GM18867 (cell line): ENCODE data around the gene COG1.

Experiments
- ATAC-seq: cut with Tn5 transposase; IDR thresholded peaks from one replicate; pipeline ENCODE4 v1.9.1; 2021; ENCODE audit warnings: mild to moderate bottlenecking, moderate library complexity; ENCODE audit not compliant: unreplicated experiment

COG1 gene

DNA sequence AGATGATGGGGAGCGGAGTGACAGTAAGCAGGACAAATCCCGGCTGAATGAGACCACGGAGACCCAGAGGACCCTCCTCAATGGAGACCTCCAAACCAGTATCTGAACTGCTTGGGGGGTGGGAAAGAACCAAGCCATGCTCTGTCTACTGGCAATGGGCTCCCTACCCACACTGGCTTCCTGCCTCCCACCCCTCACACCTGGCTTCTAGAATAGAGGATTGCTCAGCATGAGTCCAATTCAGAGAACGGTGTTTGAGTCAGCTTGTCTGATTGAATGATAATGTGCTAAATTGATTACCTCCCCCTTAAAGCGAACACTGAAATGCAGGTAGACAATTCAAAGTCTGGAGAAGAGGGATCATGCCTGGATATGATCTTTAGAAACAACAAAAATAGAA, 22.5 kb upstream of the COG1 start:
- ATAC-seq: no peak

DNA sequence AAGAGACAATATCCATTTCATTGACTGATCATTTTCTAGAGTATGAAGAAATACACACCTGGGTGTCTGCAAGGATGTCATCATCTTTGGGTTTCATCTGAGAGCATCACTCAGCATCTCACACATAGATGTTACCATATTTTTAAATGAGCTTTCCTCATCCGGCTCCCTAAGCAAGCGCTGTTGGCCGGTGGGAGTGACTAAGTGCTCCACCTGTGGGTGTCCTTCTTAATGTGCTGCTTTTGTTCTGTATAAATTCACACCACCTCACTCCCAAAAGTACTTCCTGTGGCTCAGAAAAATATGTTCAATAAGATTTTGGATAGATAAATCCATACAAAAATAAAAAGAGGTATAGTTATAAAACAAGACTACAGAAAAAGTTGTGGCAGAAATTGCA, 20.6 kb upstream of the COG1 start:
- no peak for ATAC-seq

DNA sequence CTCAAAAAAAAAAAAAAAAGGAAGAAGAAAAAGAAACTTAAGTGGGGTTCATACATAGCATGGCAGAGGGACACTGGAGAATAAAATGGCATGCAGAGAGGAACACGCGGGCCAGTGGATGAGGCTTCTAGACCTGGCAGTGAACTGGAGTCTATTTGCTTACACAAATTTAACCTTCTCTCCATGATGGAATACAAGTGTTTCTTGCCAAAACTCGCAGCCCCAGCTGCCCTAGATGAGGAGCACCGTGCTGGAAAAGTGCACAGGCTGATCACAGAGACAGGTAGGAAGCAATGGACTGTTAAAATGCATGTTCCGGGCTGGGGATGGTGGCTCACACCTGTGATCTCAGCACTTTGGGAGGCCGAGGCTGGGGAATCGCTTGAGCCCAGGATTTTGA, 18.7 kb upstream of the COG1 start:
- no peak for ATAC-seq

DNA sequence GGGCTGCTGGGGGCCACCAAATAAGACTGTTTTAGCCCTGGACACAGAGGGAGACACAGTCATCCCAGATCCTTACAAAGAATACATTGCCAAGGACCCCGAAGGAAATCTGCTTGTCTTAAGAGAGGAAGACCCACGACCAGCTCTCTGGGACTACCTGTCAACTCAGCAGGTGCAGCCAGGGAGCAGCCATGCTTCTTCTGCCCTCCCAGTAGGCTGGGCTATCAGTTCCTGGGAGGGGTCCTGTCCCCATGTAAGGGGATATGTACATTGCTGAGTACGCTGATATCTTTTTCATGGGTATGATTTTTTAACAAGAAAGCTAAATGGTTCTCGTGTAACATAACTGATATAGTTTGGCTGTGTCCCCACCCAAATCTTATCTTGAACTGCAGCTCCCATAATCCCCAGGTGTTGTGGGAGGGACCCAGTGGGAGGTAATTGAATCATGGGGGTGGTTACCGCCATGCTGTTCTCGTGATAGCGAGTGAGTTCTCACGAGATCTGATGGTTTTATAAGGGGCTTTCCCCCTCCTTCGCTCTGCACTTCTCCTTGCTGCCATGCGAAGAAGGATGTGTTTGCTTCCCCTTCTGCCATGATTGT, 16.8 kb upstream of the COG1 start:
- ATAC-seq: no peak

DNA sequence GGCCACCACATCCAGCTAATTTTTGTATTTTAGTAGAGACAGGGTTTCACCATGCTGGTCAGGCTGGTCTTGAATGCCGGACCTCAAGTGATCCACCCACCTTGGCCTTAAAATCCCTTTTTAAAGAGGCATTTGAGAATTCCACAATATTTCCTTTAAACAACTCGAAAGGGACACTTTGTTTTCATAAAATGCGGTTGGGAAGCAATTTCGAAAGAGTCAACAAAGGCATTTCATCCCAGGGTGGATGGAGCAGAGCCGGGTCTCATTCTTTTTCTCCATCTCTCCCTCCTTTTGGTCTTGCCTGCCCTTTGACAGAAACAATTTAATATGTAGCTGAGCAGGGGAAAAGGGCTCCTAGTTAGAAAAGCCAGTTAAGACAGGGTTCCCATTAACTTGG, 13.5 kb upstream of the COG1 start:
- no peak for ATAC-seq

DNA sequence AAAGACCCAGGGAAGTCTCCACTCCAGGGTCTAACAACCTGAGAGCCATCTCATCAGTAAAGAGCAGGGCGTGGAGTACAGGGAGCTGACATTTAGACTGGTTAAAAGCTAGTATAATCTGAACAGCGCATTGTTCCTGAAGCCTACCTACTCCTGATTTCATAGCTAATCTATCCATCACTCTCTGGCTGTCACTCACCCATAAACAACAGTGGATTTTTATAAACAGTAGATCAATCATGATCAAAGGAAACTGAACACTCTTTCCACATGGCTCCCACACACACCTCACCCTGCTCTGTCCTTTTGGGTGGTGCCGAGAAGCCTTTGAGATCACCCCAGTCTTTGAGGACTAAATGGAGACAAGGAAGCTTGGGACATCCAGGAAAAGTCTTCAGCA, 13.0 kb upstream of the COG1 start:
- no peak for ATAC-seq

DNA sequence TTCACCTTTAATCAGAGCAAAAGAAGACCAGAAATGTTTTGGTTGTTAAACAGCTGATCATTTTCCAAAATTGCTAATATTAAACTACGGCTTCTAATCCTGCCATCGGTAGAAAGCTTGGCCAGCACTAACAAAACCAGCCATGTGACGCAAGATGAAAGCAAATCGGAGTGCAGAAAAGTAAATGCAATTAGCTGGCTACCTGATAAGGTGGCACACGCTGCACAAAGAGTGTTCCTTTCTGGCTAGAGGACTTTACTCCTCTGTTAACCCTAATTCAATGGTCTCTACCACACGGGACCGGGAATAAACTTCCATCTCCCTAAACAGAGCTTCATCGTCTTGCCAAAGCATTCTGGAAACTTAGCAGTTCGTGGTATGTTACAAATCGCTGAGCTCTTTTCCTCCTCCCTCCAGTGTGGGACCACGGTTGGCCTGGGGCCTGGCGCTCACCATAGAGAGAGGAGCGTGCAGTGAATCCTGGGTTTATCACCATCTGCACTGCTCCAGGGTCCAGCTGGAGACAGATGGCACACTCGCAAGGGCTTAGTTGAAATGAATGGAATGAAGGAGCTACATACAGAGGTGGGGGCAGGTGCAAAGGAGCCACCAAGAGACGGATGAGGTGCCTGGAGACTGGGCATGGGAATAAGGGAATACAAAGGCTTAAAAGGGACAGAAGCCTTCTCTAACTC, 10.1 kb upstream of the COG1 start:
- ATAC-seq: no peak

DNA sequence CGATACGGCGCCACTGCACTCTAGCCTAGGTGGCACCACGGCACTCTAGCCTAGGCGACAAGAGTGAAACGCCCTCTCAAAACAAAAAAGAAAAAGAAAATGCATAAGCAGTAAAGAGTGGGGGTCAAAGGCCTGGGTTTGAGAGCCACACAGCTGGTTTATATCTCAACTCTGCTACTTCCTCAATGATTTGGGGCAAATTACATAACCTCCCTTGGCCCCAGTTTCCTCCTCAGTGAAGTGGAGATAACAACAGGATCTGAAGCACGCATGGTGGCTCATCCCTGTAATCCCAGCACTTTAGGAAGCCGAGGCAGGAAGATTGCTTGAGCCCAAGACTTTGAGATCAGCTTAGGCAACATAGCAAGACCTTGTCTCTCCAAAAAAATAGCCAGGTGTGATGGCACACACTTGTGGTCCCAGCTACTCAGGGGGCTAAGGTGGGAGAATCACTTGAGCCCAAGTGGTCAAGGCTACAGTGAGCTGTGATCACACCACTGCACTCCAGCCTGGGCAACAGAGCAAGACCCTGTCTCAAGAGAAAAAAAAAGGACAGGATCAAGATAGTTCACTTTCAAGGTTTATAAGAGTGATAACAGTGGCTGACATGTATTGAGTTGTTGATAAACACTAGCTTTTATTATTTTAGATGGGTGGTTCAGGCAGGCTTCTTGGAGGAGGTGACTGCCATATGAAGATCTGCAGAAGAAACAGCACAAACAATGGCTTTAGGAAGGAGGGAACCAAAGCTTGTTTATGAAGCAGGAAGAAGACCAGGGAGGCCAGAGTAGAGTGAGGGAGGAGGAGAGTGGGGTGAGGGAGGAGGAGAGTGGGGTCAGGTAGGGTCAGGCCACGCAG, 8.5 kb upstream of the COG1 start:
- ATAC-seq: no peak

DNA sequence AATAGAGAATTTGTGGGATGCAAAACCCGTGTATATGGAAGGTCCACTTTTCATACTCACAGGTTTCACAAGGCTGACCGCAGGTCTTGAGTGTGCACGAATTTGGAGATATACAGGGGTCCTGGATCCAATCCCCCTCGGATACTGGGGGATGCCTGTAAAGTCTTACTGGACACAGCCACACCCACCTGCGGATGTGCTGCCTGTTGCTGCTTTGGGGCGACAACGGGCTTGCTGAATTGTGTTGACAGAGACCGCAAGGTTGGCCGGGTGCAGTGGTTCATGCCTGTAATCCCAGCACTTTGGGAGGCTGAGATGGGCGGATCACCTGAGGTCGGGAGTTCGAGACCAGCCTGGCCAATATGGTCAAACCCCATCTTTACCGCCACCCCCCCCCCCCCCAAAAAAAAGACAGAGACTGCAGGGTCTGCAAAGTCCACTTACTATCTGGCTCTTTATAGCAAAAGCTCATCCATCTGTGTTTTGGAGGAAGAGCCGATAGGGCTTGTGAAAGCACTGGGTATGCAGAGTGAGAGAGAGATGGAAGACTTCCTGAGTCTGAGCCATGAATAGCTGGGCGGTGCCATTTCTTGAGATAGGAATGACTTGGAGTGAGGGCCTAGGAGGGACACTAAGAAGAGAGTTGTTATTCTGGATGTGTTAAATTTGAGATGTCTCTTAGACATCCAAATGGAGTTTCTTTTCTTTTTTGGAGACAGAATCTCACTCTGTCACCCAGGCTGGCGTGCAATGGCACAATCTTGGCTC, 6.4 kb upstream of the COG1 start:
- ATAC-seq: no peak

DNA sequence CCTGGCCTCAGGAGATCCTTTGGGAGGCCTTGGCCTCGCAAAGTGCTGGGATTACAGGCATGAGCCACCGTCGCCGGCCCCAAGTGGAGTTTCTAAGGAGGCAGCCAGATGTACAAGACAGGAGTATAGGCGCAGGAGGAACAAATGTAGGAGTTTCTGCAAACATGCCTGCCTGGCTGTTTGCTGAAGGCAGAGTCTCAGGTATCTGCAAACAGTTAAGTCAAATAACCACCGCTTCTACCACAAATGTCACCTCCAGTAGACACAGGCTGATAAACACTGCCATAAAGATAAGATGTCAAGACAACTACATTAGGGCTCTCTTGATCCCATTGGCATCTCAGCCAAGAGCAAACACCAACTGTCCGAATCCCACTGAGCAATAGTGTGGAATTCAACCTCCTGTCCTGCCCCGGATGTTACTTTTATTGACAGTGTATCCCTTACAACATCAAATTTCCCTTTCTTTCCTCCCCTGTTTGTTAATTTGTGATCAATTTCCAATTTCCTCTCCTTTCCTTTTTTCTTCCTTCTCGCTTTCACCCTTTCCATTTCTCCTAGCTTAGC, 5.6 kb upstream of the COG1 start:
- ATAC-seq: no peak

DNA sequence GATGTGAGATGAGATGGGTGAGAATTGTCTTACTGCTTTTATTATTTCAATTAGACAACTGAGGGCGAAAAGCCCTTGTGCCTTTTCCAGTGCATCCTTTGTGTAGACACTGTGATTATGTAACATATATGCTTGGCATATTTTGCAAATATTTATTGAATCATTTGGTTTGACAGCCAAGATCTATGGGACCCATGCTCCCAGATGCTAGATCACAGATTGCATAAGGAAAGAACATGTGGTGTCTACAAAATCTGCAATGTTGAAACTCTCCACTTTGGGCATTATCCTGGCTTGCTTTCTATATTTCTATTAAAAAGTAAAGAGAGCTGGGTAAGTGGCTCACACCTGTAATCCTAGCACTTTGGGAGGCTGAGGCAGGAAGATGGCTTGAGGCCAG, 4.8 kb upstream of the COG1 start:
- no peak for ATAC-seq

DNA sequence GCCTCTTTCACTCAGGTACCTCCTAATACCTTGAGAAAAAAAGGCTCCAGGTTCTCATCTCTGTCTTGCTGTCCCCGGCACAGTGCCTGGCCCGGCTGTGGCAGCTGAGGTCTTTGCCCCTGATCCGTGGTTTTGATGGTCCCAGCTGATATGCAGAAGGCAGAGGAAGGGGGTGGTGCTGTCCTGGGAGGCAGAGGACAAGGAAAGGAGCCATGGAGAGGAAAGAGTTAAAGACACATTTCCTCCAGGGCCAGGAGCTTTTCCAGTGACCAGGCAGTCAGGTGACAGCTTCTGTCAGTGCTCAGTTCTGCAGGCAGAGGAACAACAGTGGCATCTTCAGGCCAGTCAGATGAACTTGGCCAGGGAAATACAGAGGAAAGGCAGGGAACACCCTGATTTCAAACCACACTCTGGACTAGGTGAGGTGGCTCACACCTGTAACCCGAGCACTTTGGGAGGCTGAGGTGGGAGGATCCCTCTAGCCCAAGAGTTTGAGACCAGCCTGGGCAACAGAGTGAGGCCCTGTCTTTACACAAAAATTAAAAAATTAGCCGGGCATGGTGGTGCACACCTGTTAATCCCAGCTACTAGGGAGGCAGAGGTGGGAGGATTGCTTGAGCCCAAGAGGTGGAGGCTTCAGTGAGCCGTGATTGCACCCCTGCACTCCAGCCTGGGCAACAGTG, 3.3 kb upstream of the COG1 start:
- no peak for ATAC-seq

DNA sequence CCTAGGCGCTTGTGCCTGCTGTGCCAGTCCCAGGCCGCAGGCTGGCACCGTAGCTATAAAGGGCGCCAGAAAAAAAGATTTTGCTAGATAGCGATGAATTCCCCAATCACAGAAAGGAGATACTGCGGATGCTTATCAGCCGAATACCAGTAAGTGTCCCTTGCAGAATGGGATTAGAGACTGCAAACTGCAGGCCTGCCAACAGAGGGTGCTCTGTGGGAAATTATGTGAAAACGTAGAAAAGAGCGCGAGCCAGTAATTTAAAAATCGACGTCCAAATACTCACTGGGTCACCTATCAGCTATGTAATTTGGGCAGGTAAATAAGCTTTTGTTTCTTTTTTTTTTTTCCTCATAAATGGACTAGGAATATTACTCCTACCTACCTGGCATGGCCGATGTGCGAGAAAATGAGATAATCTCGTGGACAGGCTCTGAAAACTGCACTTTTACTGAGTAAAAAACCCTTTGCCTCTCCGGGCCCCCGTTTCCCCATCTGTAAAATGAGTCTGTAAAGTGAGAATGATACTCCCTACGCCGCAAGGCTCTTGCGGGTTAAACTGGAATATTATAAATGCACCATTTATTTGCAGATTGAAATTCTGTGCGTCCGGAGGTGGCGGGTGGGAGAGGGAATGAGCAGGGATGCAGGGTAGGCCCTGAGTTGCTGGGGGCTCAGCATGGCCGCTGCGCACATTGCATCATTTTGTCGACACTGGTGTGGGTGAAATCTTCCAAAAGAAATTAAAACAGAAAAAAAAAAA, 1.2 kb upstream of the COG1 start:
- peak; percentile 28 for ATAC-seq

DNA sequence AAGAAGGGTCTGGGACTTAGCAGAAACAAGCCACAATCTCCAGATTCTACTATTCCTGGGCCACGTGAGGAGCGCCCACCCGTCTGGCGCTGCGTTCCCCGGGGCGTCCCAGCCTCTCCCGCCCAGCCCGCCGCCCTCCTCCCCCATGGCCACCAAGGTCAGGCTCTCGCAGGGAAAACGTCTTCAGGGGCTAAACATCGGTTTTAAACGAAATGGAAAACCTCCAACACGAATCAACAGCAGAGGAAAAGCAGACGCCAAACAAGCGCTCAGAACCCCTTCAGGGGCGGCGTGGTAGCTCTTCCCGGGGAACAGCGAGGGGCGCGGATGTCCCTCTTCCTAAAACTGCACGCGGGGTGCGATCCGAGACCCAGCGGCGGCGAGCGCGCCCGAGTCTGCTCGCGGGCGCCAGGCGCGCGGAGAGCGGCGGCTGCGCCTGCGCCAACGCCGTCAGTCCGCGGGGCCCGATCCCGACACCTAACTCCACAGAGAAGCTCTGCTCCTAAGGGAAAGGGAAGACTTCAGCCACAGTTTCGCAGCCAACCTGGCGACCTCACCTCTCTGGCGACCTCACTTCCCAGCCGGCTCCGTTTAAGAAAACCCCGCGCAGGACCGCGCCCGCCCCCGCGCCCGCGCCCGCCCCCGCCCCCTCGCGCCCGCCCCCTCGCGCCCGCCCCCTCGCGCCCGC, 505 bp upstream of the COG1 start:
- peak; percentile 58 for ATAC-seq

DNA sequence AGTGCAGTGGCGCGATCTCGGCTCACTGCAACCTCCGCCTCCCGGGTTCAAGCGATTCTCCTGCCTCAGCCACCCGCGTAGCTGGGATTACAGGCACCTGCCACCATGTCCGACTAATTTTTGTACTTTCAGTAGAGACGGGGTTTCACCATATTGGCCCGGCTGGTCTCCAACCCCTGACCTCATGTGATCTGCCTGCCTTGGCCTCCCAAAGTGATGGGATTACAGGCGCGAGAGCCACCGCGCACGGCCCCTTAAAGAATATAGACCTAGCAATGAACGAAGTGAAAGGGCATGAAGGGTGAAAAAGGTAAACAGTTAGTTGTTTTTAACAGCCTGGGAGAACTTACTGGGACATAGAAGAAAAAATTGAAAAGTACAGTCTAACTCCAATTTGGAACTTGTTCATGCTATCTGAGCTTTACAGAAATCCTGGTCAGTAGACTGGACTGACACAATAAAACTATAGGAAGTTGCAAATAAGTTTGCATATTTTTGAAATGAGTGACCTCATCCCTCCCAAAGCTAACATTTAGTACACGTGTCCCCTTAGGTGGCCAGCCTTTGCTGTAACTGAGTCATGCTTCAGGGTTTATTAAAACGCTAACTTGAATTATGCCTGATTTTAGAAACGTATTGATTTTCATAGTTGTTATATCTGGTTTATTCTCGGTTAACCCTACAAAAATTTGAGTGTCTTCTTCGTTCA, 1.8 kb downstream of the COG1 start:
- ATAC-seq: no peak

DNA sequence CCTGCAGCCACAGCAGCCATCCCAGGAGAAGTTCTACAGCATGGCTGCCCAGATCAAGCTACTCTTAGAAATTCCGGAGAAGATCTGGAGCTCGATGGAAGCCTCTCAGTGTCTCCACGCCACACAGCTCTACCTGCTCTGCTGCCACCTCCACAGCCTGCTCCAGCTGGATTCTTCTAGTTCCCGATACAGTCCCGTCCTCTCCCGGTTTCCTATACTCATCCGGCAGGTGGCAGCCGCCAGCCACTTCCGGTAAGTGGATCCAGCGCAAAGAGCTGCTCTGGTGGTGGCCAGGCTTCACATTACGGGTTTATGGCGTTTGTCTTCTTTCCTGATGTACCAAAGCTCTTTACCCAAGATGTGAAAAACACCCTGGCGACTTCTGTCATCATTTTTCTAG, 3.6 kb downstream of the COG1 start:
- ATAC-seq: no peak

DNA sequence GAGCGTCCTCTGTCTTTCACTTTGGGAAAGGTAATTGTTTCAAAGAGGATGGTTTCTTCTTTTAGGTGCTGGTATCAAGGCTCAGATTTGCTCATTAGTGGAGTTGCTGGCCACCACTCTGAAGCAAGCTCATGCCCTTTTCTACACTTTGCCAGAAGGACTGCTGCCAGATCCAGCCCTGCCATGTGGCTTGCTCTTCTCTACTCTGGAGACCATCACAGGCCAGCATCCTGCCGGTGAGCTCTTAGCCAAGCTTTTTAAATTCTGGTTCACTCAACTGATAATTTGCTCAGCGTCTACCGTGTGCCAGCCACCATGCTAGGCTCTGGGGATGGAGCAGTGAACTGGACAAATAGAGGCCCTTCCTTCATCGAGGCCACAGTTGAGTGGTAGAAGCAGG, 4.3 kb downstream of the COG1 start:
- no peak for ATAC-seq

DNA sequence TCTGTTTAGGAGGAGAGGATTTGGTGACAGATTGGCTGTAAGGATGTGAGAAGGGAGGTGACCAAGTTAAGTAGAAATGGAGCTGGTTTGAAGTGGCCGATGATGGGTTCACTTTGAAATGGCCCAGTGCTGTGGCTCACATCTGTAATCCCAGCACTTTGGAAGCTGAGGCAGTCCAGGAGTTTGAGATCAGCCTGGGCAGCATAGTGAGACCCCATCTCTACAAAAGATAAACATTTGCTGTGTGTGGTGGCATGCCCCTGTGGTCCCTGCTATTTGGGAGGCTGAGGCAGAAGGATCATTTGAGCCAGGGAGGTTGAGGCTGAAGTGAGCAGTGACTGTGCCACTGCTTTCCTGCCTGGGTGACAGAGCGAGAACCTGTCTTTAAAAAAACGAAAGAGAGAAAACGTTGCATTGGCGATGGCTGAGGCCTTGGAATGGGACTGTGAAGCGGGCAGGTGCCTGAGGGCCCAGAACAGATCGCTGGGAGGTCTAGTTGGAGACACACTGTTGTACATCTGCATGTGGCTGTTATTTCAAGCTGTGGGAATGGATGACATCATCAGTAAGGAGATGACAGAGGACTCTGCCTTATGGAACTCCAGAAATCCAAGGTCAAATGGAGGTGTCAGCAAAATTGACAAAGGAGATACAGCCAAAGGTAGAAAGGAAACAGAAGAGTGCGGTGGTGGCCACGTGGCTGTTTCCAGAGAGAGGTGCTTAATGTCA, 5.5 kb downstream of the COG1 start:
- ATAC-seq: no peak
